CD14-positive monocyte (primary cell): ENCODE data around the gene RAI14. TPM values are rescaled to one million over a fixed set of nuclear protein-coding genes. Genes with fewer than 3 reads are reported as not detected.
"Not testable (repeated sequence)": the region's sequence is repeated elsewhere in the genome, so short reads cannot be mapped to it uniquely, and the experiment has no call there.

ENCODE experiments used
- DNase-seq, 3 donors: peaks; one replicate each; pipeline ENCODE4 v3.0.0-alpha.2; 2011 to 2022
- H2AFZ ChIP-seq: 2 replicates; pipeline ENCODE4 v1.6.0; 2012; ENCODE audit warnings: mild to moderate bottlenecking, low read depth, low read length, inconsistent platforms; ENCODE audit not compliant: insufficient read depth, poor library complexity, severe bottlenecking
- H3K27ac ChIP-seq, 2 donors: 1 replicate in 1 of 2; 2 replicates in 1 of 2; pipeline ENCODE4 v1.5.1; 2012 to 2013; ENCODE audit warnings: low read length in 2 of 2, control low read depth in 1 of 2, inconsistent platforms in 1 of 2, low read depth in 1 of 2, mild to moderate bottlenecking in 1 of 2
- H3K27me3 ChIP-seq, 2 donors: one replicate each; pipeline versions ENCODE4 v1.6.0 to v1.6.1; 2011 to 2013; ENCODE audit warnings: low read length in 2 of 2; ENCODE audit not compliant: control insufficient read depth in 2 of 2, insufficient read depth in 2 of 2
- H3K36me3 ChIP-seq, 2 donors: replicated peaks in 1 of 2; 1 replicate in 1 of 2; 2 replicates in 1 of 2; pipeline versions ENCODE4 v1.5.1 to v1.6.1; 2012 to 2013; ENCODE audit warnings: low read length in 2 of 2, control low read depth in 1 of 2, inconsistent platforms in 1 of 2, mild to moderate bottlenecking in 1 of 2; ENCODE audit not compliant: insufficient read depth in 2 of 2, control insufficient read depth in 1 of 2
- H3K4me1 ChIP-seq, 2 donors: 1 replicate in 1 of 2; 2 replicates in 1 of 2; pipeline versions ENCODE4 v1.5.1 to v1.6.1; 2012 to 2013; ENCODE audit warnings: low read length in 2 of 2, control low read depth in 1 of 2, inconsistent platforms in 1 of 2, mild to moderate bottlenecking in 1 of 2, moderate library complexity in 1 of 2; ENCODE audit not compliant: insufficient read depth in 2 of 2, control insufficient read depth in 1 of 2
- H3K4me2 ChIP-seq: replicated peaks from 2 replicates; pipeline ENCODE3; 2012; ENCODE audit warnings: low read length, moderate library complexity, mild to moderate bottlenecking; ENCODE audit not compliant: poor library complexity, severe bottlenecking; ENCODE audit errors: extremely low read depth
- H3K4me3 ChIP-seq, 3 experiments: fragments of 200-600 bp in 1 of 3; sonication (generic) in 1 of 3; replicated peaks in 1 of 3; 1 replicate in 2 of 3; 2 replicates in 1 of 3; pipeline ENCODE4 v1.5.1; 2011 to 2013; ENCODE audit warnings: low read length in 3 of 3, mild to moderate bottlenecking in 3 of 3, control low read depth in 2 of 3, low read depth in 2 of 3, inconsistent platforms in 1 of 3, moderate library complexity in 1 of 3
- H3K79me2 ChIP-seq: 2 replicates; pipeline ENCODE4 v1.6.0; 2012; ENCODE audit warnings: mild to moderate bottlenecking, control low read depth, inconsistent platforms, low read length, moderate library complexity; ENCODE audit not compliant: insufficient read depth
- H3K9ac ChIP-seq: 2 replicates; pipeline ENCODE4 v1.6.0; 2017; ENCODE audit warnings: low read length, mild to moderate bottlenecking; ENCODE audit not compliant: insufficient read depth, poor library complexity, severe bottlenecking
- H3K9me3 ChIP-seq, 2 donors: replicated peaks in 1 of 2; 1 replicate in 1 of 2; 2 replicates in 1 of 2; pipeline versions ENCODE4 v1.5.1 to v1.6.1; 2012 to 2013; ENCODE audit warnings: low read length in 2 of 2, control low read depth in 1 of 2; ENCODE audit not compliant: control insufficient read depth in 1 of 2, insufficient read depth in 1 of 2
- H4K20me1 ChIP-seq: 2 replicates; pipeline ENCODE4 v1.6.0; 2012; ENCODE audit warnings: mild to moderate bottlenecking, low read length, control low read depth, moderate library complexity; ENCODE audit not compliant: insufficient read depth
- H3K27ac Mint-ChIP-seq, 7 donors: one replicate each; pipeline ENCODE4 v1.8.0; 2020; ENCODE audit warnings: mild to moderate bottlenecking in 7 of 7, mixed read lengths in 7 of 7, moderate library complexity in 6 of 7, inconsistent platforms in 2 of 7
- H3K27me3 Mint-ChIP-seq, 3 donors: one replicate each; pipeline ENCODE4 v1.8.0; 2021 to 2022; ENCODE audit warnings: low read depth in 3 of 3, mild to moderate bottlenecking in 3 of 3, mixed read lengths in 3 of 3, moderate library complexity in 3 of 3, inconsistent platforms in 1 of 3
- H3K36me3 Mint-ChIP-seq, 2 donors: one replicate each; pipeline ENCODE4 v1.8.0; 2020; ENCODE audit warnings: mixed read lengths in 2 of 2, inconsistent platforms in 1 of 2, mild to moderate bottlenecking in 1 of 2
- H3K4me1 Mint-ChIP-seq: one replicate; pipeline ENCODE4 v1.8.0; 2020; ENCODE audit warnings: mild to moderate bottlenecking, mixed read lengths
- H3K4me3 Mint-ChIP-seq, 2 donors: one replicate each; pipeline ENCODE4 v1.8.0; 2020; ENCODE audit warnings: mild to moderate bottlenecking in 2 of 2, mixed read lengths in 2 of 2, moderate library complexity in 1 of 2
- H3K9me3 Mint-ChIP-seq, 7 donors: one replicate each; pipeline ENCODE4 v1.8.0; 2020 to 2022; ENCODE audit warnings: mixed read lengths in 7 of 7, mild to moderate bottlenecking in 6 of 7, moderate library complexity in 6 of 7, inconsistent platforms in 2 of 7
- WGBS: methylation state at CpG from one replicate; pipeline ENCODE4 v1.1.5; 2013; ENCODE audit warnings: missing lambda C conversion rate; ENCODE audit not compliant: insufficient coverage; 5-methylcytosine and 5-hydroxymethylcytosine counted together
- intact Hi-C, 2 donors: fragments of 100-400 bp; cut with micrococcal nuclease; formaldehyde crosslinking; loops; one replicate each; pipeline versions ENCODE4 v1.15.0 to v1.15.1; 2023
- polyA plus RNA-seq, 3 donors: library from polyadenylated mRNA; depleted of rRNA in 1 of 3; unstranded in 2 of 3; stranded (reverse) in 1 of 3; fragments of 300-500 nt in 2 of 3; fragments of >200 nt in 1 of 3; fragmentation: Illumina TruSeq in 2 of 3; gene quantifications; 1 replicate in 2 of 3; 2 replicates in 1 of 3; pipeline ENCODE4 v1.2.3, GENCODE V29; 2012 to 2021
- TF ChIP-seq, protein P1 (sequence below): fragments of 200-600 bp; IDR thresholded peaks from one replicate; pipeline ENCODE4 v1.8.0; 2022; ENCODE audit warnings: antibody characterized with exemption, mild to moderate bottlenecking

The RAI14 gene
- polyA plus RNA-seq, 3 donors = 0.08 TPM; not detected in 2

- H3K79me2 ChIP-seq = no peaks in the 10 kb centered on the region
- Mint-ChIP-seq H3K9me3 (peaks cover 0 to 9% (median 4%) of the 10 kb centered on the region in 7 donors), H3K27me3 (peaks cover 0 to 2% (median 0%) of the 10 kb centered on the region in 3 donors), H3K4me3 (no peak overlapping the region), H3K4me1 (no peaks in the 10 kb centered on the region), H3K36me3 (no peaks in the 10 kb centered on the region), H3K27ac (no peak overlapping the region)
- no peaks in the 10 kb centered on the region for H3K27me3 ChIP-seq
- intact Hi-C loops = no loop called here
- no peak overlapping the region for H3K27ac ChIP-seq
- TF ChIP-seq, protein P1, sequence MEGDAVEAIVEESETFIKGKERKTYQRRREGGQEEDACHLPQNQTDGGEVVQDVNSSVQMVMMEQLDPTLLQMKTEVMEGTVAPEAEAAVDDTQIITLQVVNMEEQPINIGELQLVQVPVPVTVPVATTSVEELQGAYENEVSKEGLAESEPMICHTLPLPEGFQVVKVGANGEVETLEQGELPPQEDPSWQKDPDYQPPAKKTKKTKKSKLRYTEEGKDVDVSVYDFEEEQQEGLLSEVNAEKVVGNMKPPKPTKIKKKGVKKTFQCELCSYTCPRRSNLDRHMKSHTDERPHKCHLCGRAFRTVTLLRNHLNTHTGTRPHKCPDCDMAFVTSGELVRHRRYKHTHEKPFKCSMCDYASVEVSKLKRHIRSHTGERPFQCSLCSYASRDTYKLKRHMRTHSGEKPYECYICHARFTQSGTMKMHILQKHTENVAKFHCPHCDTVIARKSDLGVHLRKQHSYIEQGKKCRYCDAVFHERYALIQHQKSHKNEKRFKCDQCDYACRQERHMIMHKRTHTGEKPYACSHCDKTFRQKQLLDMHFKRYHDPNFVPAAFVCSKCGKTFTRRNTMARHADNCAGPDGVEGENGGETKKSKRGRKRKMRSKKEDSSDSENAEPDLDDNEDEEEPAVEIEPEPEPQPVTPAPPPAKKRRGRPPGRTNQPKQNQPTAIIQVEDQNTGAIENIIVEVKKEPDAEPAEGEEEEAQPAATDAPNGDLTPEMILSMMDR = no peak
- H3K4me3 ChIP-seq = no peak overlapping the region
- H3K9ac ChIP-seq = no peak overlapping the region
- no peaks in the 10 kb centered on the region for H3K9me3 ChIP-seq
- no peak overlapping the region for H2AFZ ChIP-seq
- no peaks in the 10 kb centered on the region for H4K20me1 ChIP-seq
- H3K4me1 ChIP-seq = no peaks in the 10 kb centered on the region
- DNase-seq = no peak
- no peaks in the 10 kb centered on the region for H3K36me3 ChIP-seq
- no peak overlapping the region for H3K4me2 ChIP-seq
- WGBS = no CpG with 5 or more reads among the region's 3 CpGs
These were observed 102.4 kb downstream of the RAI14 start for GRCh38 chr5:34758514-34758913.

DNA sequence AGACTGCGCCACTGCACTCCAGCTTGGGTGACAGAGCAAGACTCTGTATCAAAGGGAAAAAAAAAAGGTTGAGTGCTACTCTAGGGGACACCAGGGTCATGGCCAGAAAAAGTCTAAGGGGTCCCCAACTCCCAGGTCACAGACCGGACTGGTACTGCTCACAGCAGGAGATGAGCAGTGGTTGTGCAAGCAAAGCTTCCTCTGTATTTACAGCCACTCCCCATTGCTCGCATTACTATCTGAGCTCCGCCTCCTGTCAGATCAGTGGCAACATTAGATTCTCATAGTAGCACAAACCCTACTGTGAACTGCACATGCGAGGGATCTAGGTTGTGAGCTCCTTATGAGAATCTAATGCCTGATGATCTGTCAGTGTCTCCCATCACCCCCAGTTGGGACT lies 103.1 kb downstream of the RAI14 start:
- H2AFZ ChIP-seq, H3K4me1 ChIP-seq, H3K79me2 ChIP-seq, H3K27ac ChIP-seq, H3K4me3 ChIP-seq, H3K4me3 Mint-ChIP-seq, H3K27me3 Mint-ChIP-seq, H3K4me2 ChIP-seq, H3K4me1 Mint-ChIP-seq, H3K27ac Mint-ChIP-seq, H3K27me3 ChIP-seq, H3K36me3 Mint-ChIP-seq, H4K20me1 ChIP-seq, DNase-seq, H3K36me3 ChIP-seq, H3K9me3 ChIP-seq, intact Hi-C loops, H3K9ac ChIP-seq: not testable (repeated sequence)
- WGBS = 84% methylated on average over 3 of the region's 5 CpGs
- H3K9me3 Mint-ChIP-seq = peaks cover 0 to 10% (median 1%) of the 10 kb centered on the region in 7 donors
